IMR-90 (cell line): ENCODE measurements around the gene NUAK1.

Source experiments
- CTCF ChIP-seq: conservative IDR thresholded peaks from 2 replicates; pipeline ENCODE4 v1.5.1; 2012; ENCODE audit warnings: mild to moderate bottlenecking, low read depth, low read length, improper control_type of control experiment
- ELK1 ChIP-seq: fragments of 150-350 bp; IDR thresholded peaks from 2 replicates; pipeline ENCODE4 v1.6.1; 2016; ENCODE audit warnings: low read depth, mild to moderate bottlenecking, low read length, moderate library complexity, borderline replicate concordance
- POLR2A ChIP-seq: IDR thresholded peaks from 2 replicates; pipeline ENCODE4 v1.6.1; 2012; ENCODE audit warnings: mild to moderate bottlenecking, low read depth, low read length
- RCOR1 ChIP-seq: IDR thresholded peaks from 2 replicates; pipeline ENCODE4 v1.6.1; 2012; ENCODE audit warnings: mild to moderate bottlenecking, low read length, improper control_type of control experiment; ENCODE audit not compliant: insufficient replicate concordance
- RFX5 ChIP-seq: IDR thresholded peaks from 2 replicates; pipeline ENCODE4 v1.8.0; 2012; ENCODE audit warnings: low read depth, mild to moderate bottlenecking, low read length, moderate library complexity

GRCh38 chr12:106154751-106155273, 16.1 kb upstream of the NUAK1 start:
- TF ChIP-seq CTCF (no peak), POLR2A (no peak), ELK1 (no peak), RFX5 (no peak), RCOR1 (no peak)
